GM23338 (cell line): ENCODE measurements around the gene MUC5AC. TPM values are rescaled to one million over a fixed set of nuclear protein-coding genes. Genes with fewer than 3 reads are reported as not detected.

ENCODE experiments used
- ATAC-seq: fragments of 200-7000 bp; cut with Tn5 transposase; 3 replicates; pipeline ENCODE4 v1.9.1; 2020
- DNase-seq: peaks from one replicate; pipeline ENCODE4 v3.0.0-alpha.2; 2015; ENCODE audit warnings: low spot score
- H2AFZ ChIP-seq: fragments of 200-600 bp; sonication (generic); 2 replicates; pipeline ENCODE4 v1.8.0; 2016; ENCODE audit warnings: antibody characterized with exemption, mild to moderate bottlenecking, moderate library complexity
- H3F3A ChIP-seq: fragments of 200-600 bp; sonication (generic); replicated peaks from 2 replicates; pipeline ENCODE4 v1.8.0; 2017; ENCODE audit warnings: antibody characterized with exemption, mixed run types, low read depth
- H3K27ac ChIP-seq: fragments of 200-600 bp; sonication (generic); 2 replicates; pipeline ENCODE4 v1.6.1; 2016; ENCODE audit warnings: low read depth
- H3K27me3 ChIP-seq: fragments of 200-600 bp; sonication (generic); 2 replicates; pipeline ENCODE4 v1.8.0; 2016; ENCODE audit warnings: mild to moderate bottlenecking, mixed run types, moderate library complexity; ENCODE audit not compliant: insufficient read depth
- H3K36me3 ChIP-seq: fragments of 200-600 bp; sonication (generic); 2 replicates; pipeline ENCODE4 v1.8.0; 2016; ENCODE audit warnings: mild to moderate bottlenecking; ENCODE audit not compliant: insufficient read depth
- H3K4me1 ChIP-seq: fragments of 200-600 bp; sonication (generic); 2 replicates; pipeline ENCODE4 v1.8.0; 2016; ENCODE audit warnings: mild to moderate bottlenecking, moderate library complexity; ENCODE audit not compliant: insufficient read depth
- H3K4me2 ChIP-seq: fragments of 200-600 bp; sonication (generic); 2 replicates; pipeline ENCODE4 v1.7.1; 2017; ENCODE audit warnings: mixed run types
- H3K4me3 ChIP-seq: fragments of 200-600 bp; sonication (generic); 2 replicates; pipeline ENCODE4 v1.6.1; 2016; ENCODE audit warnings: mixed run types
- H3K79me2 ChIP-seq: fragments of 200-600 bp; sonication (generic); replicated peaks from 2 replicates; pipeline ENCODE4 v1.8.0; 2017; ENCODE audit warnings: mild to moderate bottlenecking; ENCODE audit not compliant: insufficient read depth
- H3K9me2 ChIP-seq: fragments of 200-600 bp; sonication (generic); 2 replicates; pipeline ENCODE4 v1.8.0; 2017; ENCODE audit not compliant: insufficient read depth
- H4K20me1 ChIP-seq: fragments of 200-600 bp; sonication (generic); replicated peaks from 2 replicates; pipeline ENCODE4 v1.8.0; 2017; ENCODE audit warnings: mild to moderate bottlenecking; ENCODE audit not compliant: insufficient read depth
- H3K27ac Mint-ChIP-seq: 2 replicates; pipeline ENCODE4 v1.8.0; 2020; ENCODE audit warnings: inconsistent platforms, mild to moderate bottlenecking, moderate library complexity, mixed read lengths
- H3K27me3 Mint-ChIP-seq: 3 replicates; pipeline ENCODE4 v1.8.0; 2022; ENCODE audit warnings: low read depth, mild to moderate bottlenecking, moderate library complexity, mixed read lengths, inconsistent platforms; ENCODE audit not compliant: insufficient read depth, poor library complexity
- H3K36me3 Mint-ChIP-seq: 3 replicates; pipeline ENCODE4 v1.8.0; 2021; ENCODE audit warnings: low read depth, mild to moderate bottlenecking, inconsistent platforms, moderate library complexity, mixed read lengths
- H3K4me1 Mint-ChIP-seq: 3 replicates; pipeline ENCODE4 v1.8.0; 2020; ENCODE audit warnings: mild to moderate bottlenecking, inconsistent platforms, mixed read lengths
- H3K4me3 Mint-ChIP-seq: 3 replicates; pipeline ENCODE4 v1.8.0; 2021; ENCODE audit warnings: moderate library complexity, mild to moderate bottlenecking, inconsistent platforms, mixed read lengths
- H3K9me3 Mint-ChIP-seq: 3 replicates; pipeline ENCODE4 v1.8.0; 2020; ENCODE audit warnings: moderate library complexity, mild to moderate bottlenecking, inconsistent platforms, mixed read lengths
- CREB1 ChIP-seq: fragments of 250-450 bp; sonication (Bioruptor Pico); IDR thresholded peaks from 2 replicates; pipeline ENCODE4 v1.5.0; 2020; ENCODE audit warnings: low read depth, mild to moderate bottlenecking, moderate library complexity
- CTCF ChIP-seq, 2 experiments: fragments of 200-600 bp in 1 of 2; sonication (generic) in 1 of 2; conservative IDR thresholded peaks; 2 replicates each; pipeline versions ENCODE4 v1.5.1 to v1.6.1; 2016 to 2017; ENCODE audit warnings: antibody characterized with exemption in 2 of 2, low read depth in 2 of 2, mild to moderate bottlenecking in 2 of 2, moderate library complexity in 1 of 2
- ETS1 ChIP-seq: IDR thresholded peaks from 2 replicates; pipeline ENCODE4 v1.6.1; 2016; ENCODE audit warnings: antibody characterized with exemption
- EZH2 ChIP-seq: fragments of 200-600 bp; sonication (generic); IDR thresholded peaks from one replicate; pipeline ENCODE4 v1.8.0; 2017; ENCODE audit warnings: antibody characterized with exemption, mild to moderate bottlenecking, low read depth; ENCODE audit not compliant: unreplicated experiment
- EZH2phosphoT487 ChIP-seq: fragments of 200-600 bp; sonication (generic); IDR thresholded peaks from one replicate; pipeline ENCODE4 v1.8.1; 2018; ENCODE audit warnings: antibody characterized with exemption; ENCODE audit not compliant: unreplicated experiment
- JUNB ChIP-seq: IDR thresholded peaks from one replicate; pipeline ENCODE4 v1.6.1; 2016; ENCODE audit warnings: antibody characterized with exemption; ENCODE audit not compliant: unreplicated experiment
- NANOG ChIP-seq: IDR thresholded peaks from 2 replicates; pipeline ENCODE4 v1.6.1; 2016; ENCODE audit warnings: antibody characterized with exemption, borderline replicate concordance
- POLR2AphosphoS5 ChIP-seq: IDR thresholded peaks from 2 replicates; pipeline ENCODE4 v1.6.1; 2016; ENCODE audit warnings: antibody characterized with exemption, low read depth
- STAT1 ChIP-seq: IDR thresholded peaks from one replicate; pipeline ENCODE4 v1.6.1; 2016; ENCODE audit warnings: antibody characterized with exemption; ENCODE audit not compliant: unreplicated experiment
- ZNF114 ChIP-seq: fragments of 250-450 bp; sonication (Bioruptor Pico); IDR thresholded peaks from 2 replicates; pipeline ENCODE4 v1.5.0; 2020; ENCODE audit warnings: mild to moderate bottlenecking, moderate library complexity
- ZNF331 ChIP-seq: fragments of 250-450 bp; sonication (Bioruptor Pico); IDR thresholded peaks from 2 replicates; pipeline ENCODE4 v1.5.0; 2020; ENCODE audit warnings: low read depth, mild to moderate bottlenecking, moderate library complexity
- ZNF462 ChIP-seq: fragments of 250-450 bp; sonication (Bioruptor Pico); IDR thresholded peaks from 2 replicates; pipeline ENCODE4 v1.5.0; 2020; ENCODE audit warnings: mild to moderate bottlenecking, moderate library complexity
- polyA plus RNA-seq: library from polyadenylated mRNA; unstranded; fragments of >200 nt; fragmentation: Nextera tagmentation; extraction: Ambion mirVana; gene quantifications from 2 replicates; pipeline ENCODE4 v1.2.1, GENCODE V29; 2016
- total RNA-seq: library from RNA; depleted of rRNA; stranded (reverse); fragments of >200 nt; shearing (Covaris generic); gene quantifications from 2 replicates; pipeline ENCODE4 v1.2.3, GENCODE V29; 2014

Gene MUC5AC
- total and polyA plus RNA-seq, 2 experiments from 2014 or later, result not detected

- H3K4me1 Mint-ChIP-seq, result no peaks in the 10 kb centered on the region; the same call in 2 of the 3 replicates
- no peaks in the 10 kb centered on the region for H3K79me2 ChIP-seq
- H3K9me2 ChIP-seq, result no peaks in the 10 kb centered on the region
- no peak overlapping the region for H3K4me3 Mint-ChIP-seq
- ATAC-seq (no peak), DNase-seq (no peak)
- no peak overlapping the region for H3K4me3 ChIP-seq
- no peaks in the 10 kb centered on the region for H3K4me1 ChIP-seq
- H3K27me3 ChIP-seq, result no peaks in the 10 kb centered on the region
- H3F3A ChIP-seq, result no peaks in the 10 kb centered on the region
- H2AFZ ChIP-seq, result no peak overlapping the region
- no peaks in the 10 kb centered on the region for H4K20me1 ChIP-seq
- H3K9me3 Mint-ChIP-seq, result no peaks in the 10 kb centered on the region
- peaks cover 11% of the 10 kb centered on the region for H3K27me3 Mint-ChIP-seq
- no peak overlapping the region for H3K4me2 ChIP-seq
- no peak for TF ChIP-seq POLR2AphosphoS5
- H3K36me3 Mint-ChIP-seq, result no peaks in the 10 kb centered on the region
- no peak overlapping the region for H3K27ac ChIP-seq
- H3K27ac Mint-ChIP-seq, result no peak overlapping the region
- H3K36me3 ChIP-seq, result no peaks in the 10 kb centered on the region
Measured at GRCh38 chr11:1118755-1119603, 38.8 kb upstream of the MUC5AC start.

- H3K79me2 ChIP-seq, result no peaks in the 10 kb centered on the region
- no peak overlapping the region for H2AFZ ChIP-seq
- Mint-ChIP-seq H3K9me3 (no peaks in the 10 kb centered on the region), H3K4me1 (no peaks in the 10 kb centered on the region; the same call in 2 of the 3 replicates), H3K4me3 (no peak overlapping the region), H3K36me3 (no peaks in the 10 kb centered on the region), H3K27ac (no peak overlapping the region), H3K27me3 (peaks cover 11% of the 10 kb centered on the region)
- no peaks in the 10 kb centered on the region for H3F3A ChIP-seq
- H3K4me1 ChIP-seq, result no peaks in the 10 kb centered on the region
- no peak overlapping the region for H3K4me2 ChIP-seq
- H4K20me1 ChIP-seq, result no peaks in the 10 kb centered on the region
- H3K27me3 ChIP-seq, result no peaks in the 10 kb centered on the region
- no peaks in the 10 kb centered on the region for H3K36me3 ChIP-seq
- H3K9me2 ChIP-seq, result no peaks in the 10 kb centered on the region
- no peak overlapping the region for H3K27ac ChIP-seq
- DNase-seq (no peak), ATAC-seq (no peak)
- no peak overlapping the region for H3K4me3 ChIP-seq
- TF ChIP-seq CTCF (conservative IDR thresholded peaks at IDR 0.05; ENCODE audit: low read depth in 2 of 2) (no peak), EZH2phosphoT487 (no peak), EZH2 (no peak), NANOG (no peak), JUNB (no peak), CREB1 (no peak), POLR2AphosphoS5 (no peak), STAT1 (no peak), ZNF114 (no peak), ZNF331 (CRISPR knock-in tag) (no peak), ZNF462 (CRISPR knock-in tag) (no peak), ETS1 (no peak)
Measured at GRCh38 chr11:1119604-1120146, 38.1 kb upstream of the MUC5AC start.
